Fibroblast of villous mesenchyme (primary cell): ENCODE data around the gene MBNL3. TPM values are rescaled to one million over a fixed set of nuclear protein-coding genes. Genes with fewer than 3 reads are reported as not detected.

Source experiments
- DNase-seq: peaks from one replicate; pipeline ENCODE4 v3.0.0-alpha.2; 2010; ENCODE audit warnings: low read depth
- H3K4me3 ChIP-seq: 2 replicates; pipeline ENCODE4 v1.5.1; 2011; ENCODE audit warnings: low read depth, mild to moderate bottlenecking, low read length
- total RNA-seq: library from RNA; depleted of rRNA; stranded (reverse); fragments of >200 nt; gene quantifications from 2 replicates; pipeline ENCODE4 v1.2.3, GENCODE V29; 2012
- TF ChIP-seq, protein P1 (sequence below): IDR thresholded peaks from 2 replicates; pipeline ENCODE4 v1.5.1; 2012; ENCODE audit warnings: low read depth, mild to moderate bottlenecking, low read length; ENCODE audit not compliant: insufficient read depth

The MBNL3 gene
- total RNA-seq, 1 donor = 4.3 TPM

DNA sequence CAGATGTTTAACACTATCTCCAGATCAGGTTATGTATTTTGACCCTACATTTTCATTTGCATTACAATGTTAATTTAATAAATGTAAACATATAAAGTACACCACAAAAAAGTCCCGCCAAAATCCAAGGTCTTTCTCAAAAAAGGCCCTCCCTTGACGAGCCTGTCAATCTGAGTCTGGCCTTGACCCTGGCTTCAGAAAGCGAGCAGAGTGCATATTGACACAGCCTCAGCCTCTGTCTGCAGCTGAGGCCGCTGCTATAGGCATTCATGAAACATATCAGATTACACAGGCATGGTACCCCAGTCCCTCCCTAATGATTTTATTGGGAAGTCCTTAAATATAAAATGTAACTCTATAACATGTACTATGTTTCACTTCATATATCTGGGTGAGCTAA lies 6.2 kb downstream of the MBNL3 start:
- DNase-seq = no peak
- TF ChIP-seq, protein P1, sequence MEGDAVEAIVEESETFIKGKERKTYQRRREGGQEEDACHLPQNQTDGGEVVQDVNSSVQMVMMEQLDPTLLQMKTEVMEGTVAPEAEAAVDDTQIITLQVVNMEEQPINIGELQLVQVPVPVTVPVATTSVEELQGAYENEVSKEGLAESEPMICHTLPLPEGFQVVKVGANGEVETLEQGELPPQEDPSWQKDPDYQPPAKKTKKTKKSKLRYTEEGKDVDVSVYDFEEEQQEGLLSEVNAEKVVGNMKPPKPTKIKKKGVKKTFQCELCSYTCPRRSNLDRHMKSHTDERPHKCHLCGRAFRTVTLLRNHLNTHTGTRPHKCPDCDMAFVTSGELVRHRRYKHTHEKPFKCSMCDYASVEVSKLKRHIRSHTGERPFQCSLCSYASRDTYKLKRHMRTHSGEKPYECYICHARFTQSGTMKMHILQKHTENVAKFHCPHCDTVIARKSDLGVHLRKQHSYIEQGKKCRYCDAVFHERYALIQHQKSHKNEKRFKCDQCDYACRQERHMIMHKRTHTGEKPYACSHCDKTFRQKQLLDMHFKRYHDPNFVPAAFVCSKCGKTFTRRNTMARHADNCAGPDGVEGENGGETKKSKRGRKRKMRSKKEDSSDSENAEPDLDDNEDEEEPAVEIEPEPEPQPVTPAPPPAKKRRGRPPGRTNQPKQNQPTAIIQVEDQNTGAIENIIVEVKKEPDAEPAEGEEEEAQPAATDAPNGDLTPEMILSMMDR = no peak
- no peak overlapping the region for H3K4me3 ChIP-seq

DNA sequence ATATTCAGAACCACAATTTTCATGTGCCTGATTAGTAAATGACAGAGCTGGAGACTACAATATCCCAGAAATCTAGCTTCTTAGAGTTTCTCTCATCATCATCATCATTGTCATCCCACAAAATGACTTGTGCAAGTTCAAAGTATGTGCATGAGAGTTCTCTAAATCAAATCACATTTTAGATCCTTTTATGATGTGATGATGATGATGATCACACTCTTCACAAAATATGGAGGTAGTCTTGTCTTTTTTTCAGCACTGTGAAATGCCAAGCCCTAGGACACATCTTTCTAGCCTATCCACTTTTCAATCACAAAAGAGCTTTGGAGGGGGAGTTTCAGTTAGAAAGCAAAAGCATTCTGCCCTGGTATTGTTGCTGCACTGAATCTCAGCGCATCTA lies 7.4 kb downstream of the MBNL3 start:
- no peak for DNase-seq

DNA sequence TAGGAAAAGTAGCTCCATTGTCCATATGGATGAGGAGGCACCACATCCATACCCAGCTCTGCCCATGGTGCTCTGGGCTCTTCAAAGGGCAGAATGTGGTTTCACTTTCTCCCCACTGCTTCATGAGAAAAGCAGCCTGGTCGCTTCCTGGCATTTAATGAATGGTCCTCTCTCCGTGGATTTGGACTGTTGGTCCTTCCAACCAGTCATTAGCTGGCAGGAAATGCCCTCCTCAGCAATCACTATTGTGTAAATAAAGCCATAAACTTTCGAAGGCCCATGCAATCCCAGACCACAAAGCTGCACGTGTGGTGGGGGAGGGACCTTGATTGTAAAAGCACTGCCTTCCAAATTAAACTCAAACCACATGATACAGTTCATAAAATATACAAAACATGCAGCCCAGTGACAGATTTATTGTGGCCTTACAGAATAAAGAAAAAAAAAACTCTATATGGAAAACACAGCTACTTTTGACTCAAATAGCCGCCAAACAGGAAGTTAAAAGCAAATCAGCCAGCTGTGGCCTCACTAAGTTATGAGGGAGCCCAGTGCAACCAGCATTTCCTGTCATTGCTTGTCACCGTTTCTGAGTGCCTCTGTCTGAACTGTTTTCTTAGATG lies 8.1 kb downstream of the MBNL3 start:
- TF ChIP-seq, protein P1 = no peak
- no peak overlapping the region for H3K4me3 ChIP-seq
- DNase-seq = peak; percentile 92

More for the DNA sequence above, 7.4 kb downstream of the MBNL3 start:
- no peak overlapping the region for H3K4me3 ChIP-seq
- TF ChIP-seq, protein P1 = no peak

DNA sequence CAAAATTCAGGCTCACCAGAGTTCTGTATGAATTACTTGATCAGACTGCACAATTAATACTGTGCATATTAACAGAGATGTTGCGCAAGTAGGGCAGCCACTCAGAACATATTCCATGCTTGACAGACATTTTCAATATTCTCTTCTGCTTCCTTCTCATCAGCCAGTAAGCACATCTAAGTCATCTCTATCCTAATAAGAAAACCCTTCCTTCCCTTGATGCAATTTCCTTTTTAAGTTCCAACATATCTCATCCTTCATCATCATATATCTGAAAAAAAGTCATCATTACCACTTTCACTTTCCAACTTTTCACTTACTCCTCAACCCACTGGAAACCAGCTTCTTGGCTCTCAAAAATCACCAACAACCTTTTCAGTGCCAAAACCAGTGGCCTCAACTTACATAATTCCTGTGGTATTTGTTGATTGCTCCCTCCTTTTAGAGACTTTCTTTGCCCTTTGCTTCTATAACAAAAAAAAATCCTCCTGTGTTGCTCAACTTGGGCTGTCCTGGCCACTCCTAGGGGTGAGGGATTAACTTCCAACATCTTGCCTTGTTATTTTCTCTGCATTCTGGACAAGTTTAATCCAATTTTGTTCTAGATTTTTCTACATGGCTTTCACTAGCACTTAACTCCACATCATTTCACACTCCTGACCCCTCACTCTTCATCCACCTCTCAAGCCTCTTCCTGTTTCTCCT lies 14.1 kb downstream of the MBNL3 start:
- TF ChIP-seq, protein P1 = no peak
- no peak overlapping the region for H3K4me3 ChIP-seq
- no peak for DNase-seq

DNA sequence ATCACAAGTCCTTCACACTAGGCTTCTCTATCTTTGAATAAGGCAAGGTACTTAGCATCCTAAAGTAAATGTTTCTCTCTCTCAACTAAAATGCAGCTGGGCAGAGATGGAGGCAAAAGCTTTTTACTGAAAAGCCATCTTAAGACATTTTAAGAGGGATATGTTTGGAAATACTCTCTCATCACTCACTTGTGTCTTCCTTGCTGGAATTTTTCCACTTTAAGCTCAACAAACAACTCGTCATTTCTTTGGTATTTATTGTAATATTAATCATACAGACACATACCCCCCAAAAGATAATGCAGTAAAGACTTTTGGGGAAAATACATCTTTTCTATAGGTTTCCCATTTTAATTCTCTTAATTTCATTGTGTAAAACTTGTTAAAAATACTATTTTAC lies 16.4 kb downstream of the MBNL3 start:
- TF ChIP-seq, protein P1 = no peak
- DNase-seq = no peak
- no peak overlapping the region for H3K4me3 ChIP-seq

DNA sequence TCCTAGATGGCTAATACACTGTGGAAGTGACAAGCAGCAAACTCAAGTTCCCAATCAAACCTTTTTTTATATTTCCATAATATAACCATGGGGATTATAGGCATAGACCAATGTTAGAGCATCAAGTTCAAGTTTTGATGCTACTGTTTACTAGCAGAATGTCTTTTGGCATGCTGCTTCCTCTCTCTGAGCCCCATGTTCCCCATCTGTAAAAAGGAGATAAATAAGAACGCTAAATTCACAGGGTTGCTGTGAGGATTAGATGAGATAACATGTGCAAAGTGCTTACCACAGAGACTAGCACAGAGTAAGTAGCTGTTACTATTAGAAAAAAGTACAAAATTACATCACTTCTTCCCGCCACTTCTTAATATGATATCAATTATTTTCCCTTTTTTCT lies 18.0 kb downstream of the MBNL3 start:
- TF ChIP-seq, protein P1 = no peak
- H3K4me3 ChIP-seq = no peak overlapping the region
- DNase-seq = peak; percentile 41
